Measurements from ENCODE around the gene KNL1.
"Not testable (repeated sequence)": the region's sequence is repeated elsewhere in the genome, so short reads cannot be mapped to it uniquely, and the experiment has no call there.

The KNL1 gene

DNA sequence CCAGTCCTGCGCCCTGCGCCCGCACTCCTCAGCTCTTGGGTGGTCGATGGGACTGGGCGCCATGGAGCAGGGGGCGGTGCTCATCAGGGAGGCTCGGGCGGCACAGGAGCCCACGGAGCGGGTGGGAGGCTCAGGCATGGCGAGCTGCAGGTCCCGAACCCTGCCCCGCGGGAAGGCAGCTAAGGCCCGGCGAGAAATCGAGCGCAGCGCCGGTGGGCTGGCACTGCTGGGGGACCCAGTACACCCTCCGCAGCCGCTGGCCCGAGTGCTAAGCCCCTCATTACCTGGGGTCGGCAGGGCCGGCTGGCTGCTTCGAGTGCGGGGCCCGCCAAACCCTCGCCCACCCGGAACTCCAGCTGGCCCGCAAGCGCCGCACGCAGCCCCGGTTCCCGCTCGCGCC is 82.9 kb downstream of the KNL1 start:
- DNase-seq, result not testable (repeated sequence)

DNA sequence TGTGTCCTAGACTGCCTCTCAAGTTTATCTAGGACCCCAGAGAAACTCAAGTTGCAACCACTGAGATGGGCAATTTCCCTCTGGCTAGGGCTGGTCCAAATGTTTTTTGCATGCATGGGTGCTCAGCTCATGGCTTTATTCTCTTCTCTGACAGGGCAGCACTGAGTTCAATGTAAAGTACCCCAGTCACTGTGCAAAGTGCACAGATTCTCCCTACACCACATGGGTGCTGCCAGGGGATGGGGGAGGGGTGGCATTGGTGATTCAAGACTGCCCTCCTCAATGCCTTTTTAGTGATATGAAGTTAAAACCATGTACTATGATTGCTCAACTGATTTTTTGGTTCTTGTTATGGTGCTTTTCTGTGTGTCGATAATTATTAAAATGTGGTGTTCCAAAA is 86.1 kb downstream of the KNL1 start:
- no peak for DNase-seq

GRCh38 chr15:40680959-40681358 is 86.9 kb downstream of the KNL1 start:
- DNase-seq, result not testable (repeated sequence)

DNA sequence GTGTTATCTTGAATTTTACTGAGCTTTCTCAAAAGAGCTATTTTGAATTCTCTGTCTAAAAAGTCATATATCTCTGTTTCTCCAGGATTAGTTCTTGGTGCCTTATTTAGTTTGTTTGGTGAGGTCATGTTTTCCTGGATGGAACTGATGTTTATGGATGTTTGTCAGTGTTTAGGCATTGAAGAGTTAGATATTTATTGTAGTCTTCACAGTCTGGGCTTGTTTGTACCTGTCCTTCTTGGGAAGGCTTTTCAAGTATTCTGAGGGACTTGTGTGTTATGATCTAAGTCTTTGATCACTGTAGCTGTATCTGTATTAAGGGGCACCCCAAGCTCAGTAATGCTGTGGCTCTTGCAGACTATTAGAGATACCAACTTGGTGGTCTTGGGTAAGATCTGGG is 90.3 kb downstream of the KNL1 start:
- no peak for DNase-seq

DNA sequence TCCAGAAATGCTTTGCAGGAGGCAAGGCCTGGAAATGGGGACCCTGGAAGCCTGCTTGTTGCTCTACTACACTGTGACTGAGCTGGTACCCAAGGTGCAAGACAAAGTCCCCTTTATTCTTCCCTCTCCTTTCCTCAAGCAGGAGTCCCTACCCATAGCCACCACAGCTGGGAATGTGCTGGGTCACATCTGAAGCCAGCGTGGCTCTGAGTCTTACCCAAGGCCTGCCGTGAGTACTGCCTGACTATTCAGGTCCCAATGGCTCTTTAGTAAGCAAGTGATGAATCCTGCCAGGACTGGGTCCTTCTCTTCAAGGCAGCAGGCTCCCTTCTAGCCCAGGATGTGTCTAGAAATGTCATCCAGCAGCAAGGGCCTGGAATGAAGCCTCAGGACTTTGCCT is 91.3 kb downstream of the KNL1 start:
- no peak for DNase-seq

GRCh38 chr15:40688932-40689799 is 95.1 kb downstream of the KNL1 start:
- no peak for DNase-seq

DNA sequence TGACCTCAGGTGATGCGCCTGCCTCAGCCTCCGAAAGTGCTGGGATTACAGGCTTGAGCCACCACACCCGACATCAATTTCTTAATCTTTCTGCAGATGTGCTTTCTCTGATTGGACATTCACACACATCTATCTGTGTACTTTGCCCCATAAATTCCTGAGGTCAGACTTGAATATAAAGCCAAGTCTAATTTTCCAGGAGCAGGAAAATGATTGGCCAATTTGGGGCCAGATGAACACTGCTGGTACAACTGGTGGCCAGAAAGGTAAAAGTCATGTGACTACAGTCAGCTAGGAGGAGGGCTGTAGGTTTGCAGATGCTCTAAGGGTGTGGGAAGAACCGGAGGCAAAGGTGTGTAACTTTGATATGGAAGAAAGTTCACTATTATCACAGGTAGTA is 97.7 kb downstream of the KNL1 start:
- no peak for DNase-seq

- no peak for DNase-seq
Measured at GRCh38 chr15:40693904-40694687, 100.0 kb downstream of the KNL1 start.

DNA sequence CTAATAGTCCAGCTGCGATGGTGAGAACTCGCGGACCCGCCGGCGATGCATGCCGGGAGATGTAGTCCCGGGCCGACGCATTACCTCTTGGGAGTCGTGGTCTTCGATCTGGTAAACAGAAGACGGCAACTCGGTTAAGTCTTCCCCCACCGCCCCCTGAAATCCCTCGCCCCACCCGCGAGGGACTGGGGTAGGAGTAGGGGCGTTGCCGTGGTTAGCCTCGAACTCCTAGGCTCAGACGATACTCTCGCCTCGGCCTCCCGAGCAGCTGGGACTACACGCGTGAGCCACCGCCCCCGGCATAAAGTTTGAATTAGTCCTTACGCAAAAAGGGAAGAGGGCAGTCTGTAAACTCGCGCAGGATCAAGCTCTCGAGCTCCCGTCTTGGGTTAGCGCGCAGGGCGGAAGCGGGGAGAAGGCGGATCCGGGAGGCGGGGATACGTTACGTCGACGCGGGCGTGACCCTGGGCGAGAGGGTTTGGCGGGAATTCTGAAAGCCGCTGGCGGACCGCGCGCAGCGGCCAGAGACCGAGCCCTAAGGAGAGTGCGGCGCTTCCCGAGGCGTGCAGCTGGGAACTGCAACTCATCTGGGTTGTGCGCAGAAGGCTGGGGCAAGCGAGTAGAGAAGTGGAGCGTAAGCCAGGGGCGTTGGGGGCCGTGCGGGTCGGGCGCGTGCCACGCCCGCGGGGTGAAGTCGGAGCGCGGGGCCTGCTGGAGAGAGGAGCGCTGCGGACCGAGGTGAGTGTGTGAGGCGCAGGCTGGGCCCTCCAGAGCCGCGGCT is 100.8 kb downstream of the KNL1 start, which contains the start of gene RAD51:
RAD51 (plus strand) TSS at position 487 of the 781 bp plus-strand sequence. CDS start 3,585 bp downstream, outside the sequence.
- DNase-seq, result peak; percentile 18

DNA sequence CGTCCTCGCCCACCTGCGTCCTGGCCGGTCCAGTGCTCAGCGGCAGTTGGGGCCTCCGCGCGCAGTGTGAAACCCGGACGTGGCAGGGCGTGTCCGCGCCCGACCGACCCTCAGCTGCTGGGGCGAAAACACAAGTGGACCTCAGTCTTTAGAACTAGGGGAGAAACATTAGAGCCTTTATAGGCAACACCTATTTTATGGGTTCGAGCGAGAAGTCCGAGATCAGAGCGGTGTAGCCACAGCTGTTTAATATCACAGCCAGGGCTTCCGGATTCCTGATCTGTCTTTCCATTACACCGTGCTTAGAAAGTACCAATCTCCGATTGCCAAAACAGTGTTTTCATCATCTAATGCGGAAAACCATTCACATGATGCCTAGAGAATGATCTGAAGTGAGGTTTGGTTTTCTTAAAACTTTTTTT is 101.4 kb downstream of the KNL1 start:
- DNase-seq, result no peak

- DNase-seq, result no peak
Measured at GRCh38 chr15:40696228-40696627, 102.2 kb downstream of the KNL1 start.

DNA sequence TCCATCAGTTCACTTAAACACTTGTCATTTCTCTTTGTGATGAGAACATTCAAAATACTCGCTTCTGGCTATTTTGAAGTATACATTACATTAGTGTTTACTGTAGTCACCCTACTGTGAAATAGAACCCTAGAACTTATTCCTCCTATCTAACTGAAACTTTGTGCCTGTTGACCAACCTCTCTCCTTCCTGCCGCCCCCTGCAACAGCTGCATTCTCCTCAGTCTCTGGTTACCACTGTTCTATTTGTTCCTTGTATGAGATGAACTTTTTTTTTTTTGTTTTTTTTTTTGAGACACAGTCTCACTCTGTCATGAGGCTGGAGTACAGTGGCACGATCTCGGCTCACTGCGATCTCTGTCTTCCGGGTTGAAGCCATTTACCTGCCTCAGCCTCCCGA is 103.9 kb downstream of the KNL1 start:
- DNase-seq, result no peak

DNA sequence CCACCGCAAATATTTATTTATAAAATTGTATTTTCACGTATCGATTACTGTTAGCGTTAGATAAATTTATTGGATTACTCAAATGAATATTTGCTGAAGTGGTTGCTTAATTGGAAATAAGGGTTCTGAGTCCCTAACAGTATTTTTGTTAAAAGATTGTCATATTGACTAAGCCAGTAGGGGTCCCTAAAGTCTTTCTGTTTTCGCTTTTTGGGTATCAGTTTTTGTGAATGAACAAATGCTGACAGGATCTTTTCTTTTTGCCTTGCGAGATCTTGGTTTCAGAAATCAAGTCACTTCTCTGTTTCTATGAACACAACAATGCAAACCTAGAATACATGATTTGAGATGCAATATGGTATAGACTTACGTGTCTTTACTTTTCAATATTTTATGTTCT is 108.0 kb downstream of the KNL1 start:
- DNase-seq, result no peak

DNA sequence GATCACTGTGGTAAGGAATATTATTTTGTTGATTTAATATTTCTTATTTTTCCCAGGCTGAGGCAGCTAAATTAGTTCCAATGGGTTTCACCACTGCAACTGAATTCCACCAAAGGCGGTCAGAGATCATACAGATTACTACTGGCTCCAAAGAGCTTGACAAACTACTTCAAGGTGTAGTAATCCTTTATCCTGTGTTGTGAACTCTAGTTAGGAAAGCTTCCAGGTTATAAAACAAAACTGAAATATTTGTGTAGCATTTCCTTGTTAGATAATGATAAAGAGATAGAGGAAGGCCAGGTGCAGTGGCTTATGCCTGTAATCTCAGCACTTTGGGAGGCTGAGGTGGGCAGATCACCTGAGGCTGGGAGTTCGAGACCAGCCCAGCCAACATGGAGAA is 112.1 kb downstream of the KNL1 start:
- no peak for DNase-seq

All from NCI-H2029 treated with DMSO at 0.1 percent for 48 hours (cell line).